K562 (cell line): Measurements from ENCODE around the gene GAB4.
A peak's percentile ranks its signal among the peaks of the same experiment; 100 is the strongest.
"Not testable (repeated sequence)": the region's sequence is repeated elsewhere in the genome, so short reads cannot be mapped to it uniquely, and the experiment has no call there.

Experiments
- CHD1 ChIP-seq: fragments of 200-600 bp; sonication (generic); IDR thresholded peaks from one replicate; pipeline ENCODE4 v1.6.1; 2012; ENCODE audit warnings: mild to moderate bottlenecking, moderate library complexity, low read length, inconsistent platforms
- ZNF644 ChIP-seq: fragments of 200-800 bp; sonication (Bioruptor generic); IDR thresholded peaks from 2 replicates; pipeline ENCODE4 v1.6.1; 2016; ENCODE audit warnings: low read depth, missing genetic modification characterization, missing compliant biosample characterization
- ZNF79 ChIP-seq: fragments of 250-450 bp; sonication (Bioruptor Pico); IDR thresholded peaks from 2 replicates; pipeline ENCODE4 v1.4.0; 2020; ENCODE audit warnings: low read depth, mild to moderate bottlenecking, moderate library complexity

DNA sequence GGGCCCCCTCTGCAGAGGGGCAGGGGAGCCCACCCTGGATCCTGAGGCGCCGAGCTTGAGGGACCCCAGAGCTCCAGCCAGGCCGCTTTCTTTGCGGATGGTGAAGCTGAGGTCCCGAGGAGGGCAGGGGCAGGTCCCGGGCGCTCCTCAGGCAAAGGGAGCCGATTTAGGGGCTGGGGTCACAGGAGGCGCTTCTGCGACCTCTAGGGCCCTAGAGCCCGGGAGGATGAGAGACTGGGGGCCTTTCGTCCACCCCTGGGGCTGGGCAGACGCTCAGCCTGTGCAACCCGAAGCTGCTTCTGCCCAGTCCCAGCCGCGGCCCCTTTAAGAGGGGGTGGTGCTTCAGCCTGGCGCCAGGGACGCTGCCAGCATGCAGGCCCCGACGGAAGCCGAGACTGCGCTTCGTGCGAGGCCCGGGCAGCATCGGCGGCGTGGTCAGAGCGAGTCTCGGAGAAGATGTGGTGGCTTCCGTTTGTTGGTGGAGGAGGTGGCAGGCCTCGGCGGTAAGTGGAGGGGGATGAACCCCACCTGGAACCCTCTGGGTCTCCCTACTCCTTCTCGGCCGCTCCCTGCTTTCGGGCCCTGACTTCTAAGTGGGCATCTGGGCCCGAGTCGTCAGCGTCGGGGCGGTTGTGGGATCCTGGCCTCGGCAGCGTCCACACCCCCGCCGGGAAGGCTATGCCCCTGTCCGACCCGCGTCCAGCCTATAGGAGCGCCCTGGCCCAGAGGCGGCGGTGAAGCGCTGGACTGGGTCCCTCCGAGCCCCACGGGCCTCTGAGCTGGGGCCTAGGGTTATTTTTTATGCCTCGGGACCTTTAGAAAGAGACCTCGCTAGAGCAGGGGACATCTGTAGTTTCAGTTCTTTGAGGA lies 29.1 kb upstream of the GAB4 start:
- not testable (repeated sequence) for TF ChIP-seq CHD1; ZNF644 (tag)
- 0 out of 2 replicates have a peak, but pooled peaks have one; percentile 16 for TF ChIP-seq ZNF79 (CRISPR knock-in tag)
